PC-3 (cell line): ENCODE data around the gene SAE1. TPM values are rescaled to one million over a fixed set of nuclear protein-coding genes. Genes with fewer than 3 reads are reported as not detected.

Source experiments
- ATAC-seq: fragments of 200-7000 bp; cut with Tn5 transposase; 2 replicates; pipeline ENCODE4 v1.9.1; 2020; ENCODE audit warnings: mild to moderate bottlenecking, moderate library complexity
- BruUV-seq: library from RNA; stranded (reverse); fragments of 400-500 nt; replicated peaks from 2 replicates; lab custom pipeline; 2021; lab: Mats Ljungman, UMichigan
- CTCF ChIA-PET: fragments of 300-600 bp; sonication (Branson Sonifier 250); formaldehyde crosslinking; loops from one replicate; lab custom pipeline; 2022; ENCODE audit warnings: antibody characterized with exemption; lab: Charles Lee
- POLR2A ChIA-PET: fragments of 300-600 bp; sonication (Branson Sonifier 250); formaldehyde crosslinking; loops from one replicate; lab custom pipeline; 2022; ENCODE audit warnings: antibody characterized with exemption; ENCODE audit not compliant: unreplicated experiment; lab: Charles Lee
- DNase-seq: peaks from one replicate; pipeline ENCODE4 v3.0.0-alpha.2; 2015
- H2AFZ ChIP-seq: fragments of 300-600 bp; sonication (generic); 2 replicates; pipeline ENCODE4 v1.6.0; 2016; ENCODE audit warnings: antibody characterized with exemption, low read length
- H3F3A ChIP-seq: fragments of 300-600 bp; sonication (generic); one replicate; pipeline ENCODE4 v1.6.0; 2017; ENCODE audit warnings: antibody characterized with exemption, low read length, control low read depth, mild to moderate bottlenecking; ENCODE audit not compliant: unreplicated experiment
- H3K27ac ChIP-seq: fragments of 300-600 bp; sonication (generic); 2 replicates; pipeline ENCODE4 v1.5.1; 2016; ENCODE audit warnings: mild to moderate bottlenecking, low read length
- H3K27me3 ChIP-seq: fragments of 300-600 bp; sonication (generic); 2 replicates; pipeline ENCODE4 v1.6.1; 2016; ENCODE audit warnings: low read length, mixed read lengths
- H3K36me3 ChIP-seq: fragments of 300-600 bp; sonication (generic); 2 replicates; pipeline ENCODE4 v1.6.1; 2016; ENCODE audit warnings: low read depth, mixed run types, low read length, mixed read lengths
- H3K4me1 ChIP-seq: fragments of 300-600 bp; sonication (generic); 2 replicates; pipeline ENCODE4 v1.5.1; 2016; ENCODE audit warnings: low read length; ENCODE audit not compliant: insufficient read depth
- H3K4me2 ChIP-seq: fragments of 300-600 bp; sonication (generic); 2 replicates; pipeline ENCODE4 v1.6.0; 2016; ENCODE audit warnings: low read length
- H3K4me3 ChIP-seq: fragments of 300-600 bp; sonication (generic); 2 replicates; pipeline ENCODE4 v1.5.1; 2016; ENCODE audit warnings: mild to moderate bottlenecking, low read length, mixed read lengths
- H3K79me2 ChIP-seq: fragments of 300-600 bp; sonication (generic); 2 replicates; pipeline ENCODE4 v1.6.1; 2017; ENCODE audit warnings: low read length, mixed read lengths
- H3K9ac ChIP-seq: fragments of 300-600 bp; sonication (generic); 2 replicates; pipeline ENCODE4 v1.6.0; 2016; ENCODE audit warnings: mild to moderate bottlenecking, low read length
- H3K9me2 ChIP-seq: fragments of 300-600 bp; sonication (generic); replicated peaks from 2 replicates; pipeline ENCODE4 v1.6.1; 2016; ENCODE audit warnings: mixed run types, low read length, mixed read lengths
- H3K9me3 ChIP-seq: fragments of 300-600 bp; sonication (generic); 2 replicates; pipeline ENCODE4 v1.6.1; 2016; ENCODE audit warnings: low read length, mixed read lengths
- H4K20me1 ChIP-seq: fragments of 300-600 bp; sonication (generic); 2 replicates; pipeline ENCODE4 v1.6.1; 2016; ENCODE audit warnings: low read length, mixed read lengths
- CTCF ChIP-seq: fragments of 300-600 bp; sonication (generic); conservative IDR thresholded peaks from 2 replicates; pipeline ENCODE4 v1.5.1; 2017; ENCODE audit warnings: antibody characterized with exemption, low read depth, mild to moderate bottlenecking, low read length
- EZH2 ChIP-seq: fragments of 300-600 bp; sonication (generic); IDR thresholded peaks from one replicate; pipeline ENCODE4 v1.6.1; 2017; ENCODE audit warnings: antibody characterized with exemption, mild to moderate bottlenecking, low read length; ENCODE audit not compliant: unreplicated experiment
- EZH2phosphoT487 ChIP-seq: fragments of 300-600 bp; sonication (generic); IDR thresholded peaks from 2 replicates; pipeline ENCODE4 v1.6.1; 2018; ENCODE audit warnings: mild to moderate bottlenecking, antibody characterized with exemption, low read length, borderline replicate concordance
- intact Hi-C: fragments of 100-400 bp; cut with micrococcal nuclease; formaldehyde crosslinking; loops from 2 replicates; pipeline ENCODE4 v1.9.0; 2023
- total RNA-seq: library from RNA; depleted of rRNA; stranded (reverse); fragments of >200 nt; gene quantifications from 2 replicates; pipeline ENCODE4 v1.2.3, GENCODE V29; 2014

Gene SAE1
- total RNA-seq, 1 experiment from 2014 or later = 99.7 TPM

GRCh38 chr19:47255879-47256692 is 125.5 kb downstream of the SAE1 start, which contains the start of gene CCDC9:
TSS of gene CCDC9 (plus strand) at chr19:47256525. CDS start at chr19:47258401, 1,876 bp downstream.
- BruUV-seq = TSS peak; percentile 98
- Histone ChIP-seq H3K4me1 (peaks cover 24% of the 10 kb centered on the region), H3K4me2 (peak within 1 kb of the TSS; percentile 95), H4K20me1 (no peaks in the 10 kb centered on the region), H3K36me3 (peaks cover 3% of the 10 kb centered on the region; the same call in 1 of the 2 replicates), H3K9me2 (no peaks in the 10 kb centered on the region), H3K27me3 (no peaks in the 10 kb centered on the region), H3F3A (peaks cover 10% of the 10 kb centered on the region), H3K9me3 (no peaks in the 10 kb centered on the region), H3K79me2 (peaks cover 10% of the 10 kb centered on the region), H3K9ac (peak within 1 kb of the TSS; percentile 80), H3K27ac (peak within 1 kb of the TSS; percentile 64), H2AFZ (peak within 1 kb of the TSS; percentile 95), H3K4me3 (peak within 1 kb of the TSS; percentile 77)
- intact Hi-C loops = loop anchor here (10.0 kb wide), 1 partner anchor 401 kb away; the partner anchor contains the start of gene AP2S1
- ChIA-PET POLR2A (interaction anchor here (0.6 to 1.0 kb wide), 2 partner anchors 18 to 31 kb away, joined by 3 to 15 read pairs; partner anchors contain the start of gene INAFM1), CTCF (interaction anchor here (0.7 to 0.9 kb wide), 2 partner anchors 12 to 93 kb away, joined by 8 read pairs; partner anchors contain the start of gene DHX34)
- DNase-seq (peak; percentile 91), ATAC-seq (peak; percentile 52)
- TF ChIP-seq EZH2phosphoT487 = no peak
- no peak for TF ChIP-seq EZH2
- TF ChIP-seq CTCF = no peak

GRCh38 chr19:47256693-47257410 is 126.2 kb downstream of the SAE1 start:
- ChIA-PET POLR2A (interaction anchor here (0.6 to 1.0 kb wide), 3 partner anchors 9 to 31 kb away, joined by 3 to 15 read pairs (median 4); partner anchors contain the start of gene INAFM1), CTCF (interaction anchor here (0.7 to 0.9 kb wide), 2 partner anchors 13 to 92 kb away, joined by 8 read pairs; partner anchors contain the start of gene DHX34)
- intact Hi-C loops = loop anchor here (1.0 to 10.0 kb wide), 2 partner anchors 17 to 402 kb away; partner anchors contain the start of genes AP2S1 and INAFM1
- Histone ChIP-seq H3K4me3 (no peak overlapping the region), H3K4me1 (peaks cover 24% of the 10 kb centered on the region), H3K4me2 (peak overlapping the region; percentile 85; the same call in 1 of the 2 replicates), H3K36me3 (peaks cover 3% of the 10 kb centered on the region; the same call in 1 of the 2 replicates), H4K20me1 (no peaks in the 10 kb centered on the region), H3K9me2 (no peaks in the 10 kb centered on the region), H3K27me3 (no peaks in the 10 kb centered on the region), H3K9ac (peak overlapping the region; percentile 80), H3K79me2 (peaks cover 10% of the 10 kb centered on the region), H3K9me3 (no peaks in the 10 kb centered on the region), H3K27ac (peak overlapping the region; percentile 64), H3F3A (peaks cover 10% of the 10 kb centered on the region), H2AFZ (no peak overlapping the region)
- no TSS peak for BruUV-seq
- TF ChIP-seq EZH2 (no peak), EZH2phosphoT487 (no peak), CTCF (no peak)
- ATAC-seq (peak; percentile 76), DNase-seq (peak; percentile 94)
